Subcutaneous abdominal adipose tissue (tissue), 5 donors: ENCODE results near the gene CH25H.
"Not testable (repeated sequence)": the region's sequence is repeated elsewhere in the genome, so short reads cannot be mapped to it uniquely, and the experiment has no call there.

Source experiments
- H3K27ac ChIP-seq: one replicate; pipeline ENCODE4 v1.7.0; 2013; ENCODE audit warnings: low read depth, mild to moderate bottlenecking, inconsistent platforms, low read length, moderate library complexity
- H3K27me3 ChIP-seq, 5 donors: one replicate each; pipeline ENCODE4 v1.7.0; 2013; ENCODE audit warnings: low read length in 5 of 5, inconsistent platforms in 1 of 5; ENCODE audit not compliant: control insufficient read depth in 5 of 5, insufficient read depth in 4 of 5
- H3K36me3 ChIP-seq, 5 donors: one replicate each; pipeline ENCODE4 v1.7.0; 2013; ENCODE audit warnings: low read length in 5 of 5; ENCODE audit not compliant: control insufficient read depth in 5 of 5, insufficient read depth in 5 of 5
- H3K4me1 ChIP-seq, 5 donors: one replicate each; pipeline ENCODE4 v1.7.0; 2013; ENCODE audit warnings: low read length in 5 of 5, mild to moderate bottlenecking in 3 of 5, moderate library complexity in 1 of 5; ENCODE audit not compliant: control insufficient read depth in 5 of 5, insufficient read depth in 5 of 5
- H3K4me3 ChIP-seq, 5 donors: one replicate each; pipeline ENCODE4 v1.7.0; 2013; ENCODE audit warnings: low read length in 5 of 5, low read depth in 1 of 5
- H3K9ac ChIP-seq, 5 donors: one replicate each; pipeline ENCODE4 v1.7.0; 2013; ENCODE audit warnings: low read length in 5 of 5, mild to moderate bottlenecking in 4 of 5, moderate library complexity in 3 of 5
- H3K9me3 ChIP-seq, 5 donors: one replicate each; pipeline ENCODE4 v1.7.0; 2013; ENCODE audit warnings: low read length in 5 of 5; ENCODE audit not compliant: control insufficient read depth in 5 of 5
- donor health status: healthy.
- donor health status: healthy.
- donor health status: healthy.
- donor health status: healthy.
- donor health status: healthy.

The CH25H gene

DNA sequence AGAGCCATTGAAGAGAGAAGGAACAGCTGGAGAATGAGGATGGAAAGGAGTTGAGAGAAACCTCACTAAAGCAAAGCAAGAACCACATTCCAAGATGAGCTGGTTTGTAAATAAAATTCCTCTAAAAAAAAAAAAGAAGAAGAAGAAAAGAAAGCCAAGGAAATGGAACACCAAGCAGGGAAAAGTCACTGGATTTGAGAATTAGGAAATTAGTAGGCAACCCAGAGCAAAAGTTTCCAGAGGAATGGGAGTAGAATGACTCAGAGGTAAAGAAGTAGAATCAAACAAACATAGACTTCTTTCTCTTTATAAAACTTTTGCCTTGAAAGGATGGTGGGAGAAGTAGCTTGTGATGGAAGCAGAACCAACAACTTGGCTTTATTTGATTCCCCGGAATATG lies 3.9 kb downstream of the CH25H start:
- H3K27me3 ChIP-seq = peaks cover 0 to 10% (median 0%) of the 10 kb centered on the region in 5 donors

DNA sequence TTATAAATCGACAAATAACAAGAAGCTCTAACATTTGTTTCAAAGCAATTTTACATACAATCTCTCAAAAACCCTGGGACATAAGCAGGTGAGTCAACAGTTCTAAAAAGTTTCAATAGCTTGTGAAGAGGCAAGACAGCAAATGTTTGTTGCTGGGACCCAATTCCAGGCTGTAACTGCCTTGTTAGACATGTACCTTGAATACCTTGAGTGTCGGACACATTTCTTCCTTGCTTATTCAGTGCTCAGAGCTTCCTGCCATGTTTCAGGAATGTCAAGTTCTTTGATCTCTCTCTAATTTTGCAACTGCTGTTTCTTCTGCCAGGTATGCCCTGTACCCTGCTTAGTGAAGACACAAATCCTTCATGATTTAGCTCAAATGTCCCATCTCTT lies 5.1 kb downstream of the CH25H start:
- no peak overlapping the region for H3K9ac ChIP-seq
- no peak overlapping the region for H3K4me3 ChIP-seq
- no peak overlapping the region for H3K27ac ChIP-seq
- H3K36me3 ChIP-seq = no peaks in the 10 kb centered on the region
- H3K4me1 ChIP-seq = peaks cover 2 to 8% (median 8%) of the 10 kb centered on the region in 5 donors
- H3K9me3 ChIP-seq = no peaks in the 10 kb centered on the region
- H3K27me3 ChIP-seq = peaks cover 0 to 10% (median 0%) of the 10 kb centered on the region in 5 donors

More for the DNA sequence above, 3.9 kb downstream of the CH25H start:
- Histone ChIP-seq H3K9me3 (no peaks in the 10 kb centered on the region), H3K4me3 (no peak overlapping the region), H3K9ac (no peak overlapping the region), H3K4me1 (peaks cover 2 to 20% (median 17%) of the 10 kb centered on the region in 5 donors), H3K36me3 (no peaks in the 10 kb centered on the region), H3K27ac (no peak overlapping the region)

DNA sequence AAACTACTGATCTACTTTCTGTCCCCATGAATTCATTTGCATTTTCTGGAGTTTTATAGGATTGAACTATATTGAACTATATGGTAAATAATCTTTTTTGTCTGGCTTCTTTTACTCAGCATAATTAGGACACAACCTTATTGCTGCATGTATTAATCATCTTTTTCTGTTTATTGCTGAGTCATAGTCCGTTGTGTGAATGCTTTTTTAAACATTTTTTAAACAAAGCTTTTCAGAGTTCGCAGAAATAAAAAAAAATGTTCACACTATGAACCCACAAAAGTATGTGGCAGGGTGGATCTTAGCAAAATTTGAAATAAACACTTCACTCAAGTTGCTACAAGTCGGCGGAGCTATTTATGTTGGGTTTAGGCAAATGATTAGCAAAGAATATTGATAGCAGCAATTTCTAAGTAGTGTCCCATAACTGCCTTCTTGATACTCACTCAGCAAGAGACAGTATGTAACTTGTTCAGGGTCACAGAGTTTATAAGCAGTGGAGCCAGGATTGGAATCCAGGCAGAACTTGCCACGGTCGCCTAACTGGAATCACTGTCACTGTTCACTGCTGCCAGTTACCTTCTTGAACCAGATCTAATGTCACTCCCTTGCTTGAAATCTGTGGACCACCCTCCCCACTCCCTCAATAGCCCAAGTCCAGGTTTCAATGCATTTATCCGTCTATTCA lies 5.6 kb downstream of the CH25H start:
- no peak overlapping the region for H3K9ac ChIP-seq
- H3K4me3 ChIP-seq = no peak overlapping the region
- H3K27me3 ChIP-seq = peaks cover 0 to 5% (median 0%) of the 10 kb centered on the region in 5 donors
- no peaks in the 10 kb centered on the region for H3K9me3 ChIP-seq
- H3K36me3 ChIP-seq = no peaks in the 10 kb centered on the region
- no peak overlapping the region for H3K27ac ChIP-seq
- peaks cover under 1 to 3% (median 2%) of the 10 kb centered on the region in 5 donors for H3K4me1 ChIP-seq

DNA sequence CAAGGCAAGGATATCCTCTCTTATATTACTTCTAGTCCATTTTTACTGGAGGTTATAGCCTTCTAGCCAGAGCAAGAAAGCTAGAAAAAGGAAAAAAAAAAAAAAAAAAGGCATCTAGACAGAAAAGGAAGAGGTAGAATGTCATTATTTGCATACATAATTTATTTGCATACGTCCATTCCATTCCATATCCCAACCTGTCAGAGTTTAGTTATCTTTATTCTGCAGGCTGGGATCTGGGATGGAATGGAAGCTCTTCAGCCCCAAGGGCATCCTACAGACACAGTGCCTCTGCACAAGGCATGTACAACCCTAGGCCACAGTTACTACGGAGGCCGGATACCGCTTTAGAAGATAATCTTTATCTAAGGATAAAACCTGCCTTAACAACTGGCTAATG lies 9.6 kb downstream of the CH25H start:
- no peaks in the 10 kb centered on the region for H3K9me3 ChIP-seq
- H3K27ac ChIP-seq = no peak overlapping the region
- H3K9ac ChIP-seq = no peak overlapping the region
- H3K27me3 ChIP-seq = no peaks in the 10 kb centered on the region
- no peaks in the 10 kb centered on the region for H3K36me3 ChIP-seq
- no peak overlapping the region for H3K4me3 ChIP-seq
- no peaks in the 10 kb centered on the region for H3K4me1 ChIP-seq

DNA sequence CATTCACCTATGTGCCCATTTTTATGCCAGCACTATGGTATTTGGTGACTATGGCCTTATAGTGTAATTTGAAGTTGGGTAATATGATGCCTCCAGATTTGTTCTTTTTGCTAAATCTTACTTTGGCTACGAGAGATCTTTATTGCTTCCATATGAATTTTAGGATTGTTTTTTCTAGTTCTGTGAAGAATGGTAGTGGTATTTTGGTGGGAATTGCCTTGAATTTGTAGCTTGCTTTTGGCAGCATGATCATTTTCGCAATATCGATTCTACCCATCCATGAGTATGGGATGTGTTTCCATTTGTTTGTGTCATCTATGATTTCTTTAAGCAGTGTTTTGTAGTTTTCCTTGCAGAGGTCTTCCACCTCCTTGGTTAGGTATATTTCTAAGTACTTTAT lies 15.8 kb downstream of the CH25H start:
- not testable (repeated sequence) for H3K36me3 ChIP-seq, H3K9me3 ChIP-seq, H3K4me1 ChIP-seq, H3K27ac ChIP-seq, H3K4me3 ChIP-seq, H3K27me3 ChIP-seq, H3K9ac ChIP-seq

DNA sequence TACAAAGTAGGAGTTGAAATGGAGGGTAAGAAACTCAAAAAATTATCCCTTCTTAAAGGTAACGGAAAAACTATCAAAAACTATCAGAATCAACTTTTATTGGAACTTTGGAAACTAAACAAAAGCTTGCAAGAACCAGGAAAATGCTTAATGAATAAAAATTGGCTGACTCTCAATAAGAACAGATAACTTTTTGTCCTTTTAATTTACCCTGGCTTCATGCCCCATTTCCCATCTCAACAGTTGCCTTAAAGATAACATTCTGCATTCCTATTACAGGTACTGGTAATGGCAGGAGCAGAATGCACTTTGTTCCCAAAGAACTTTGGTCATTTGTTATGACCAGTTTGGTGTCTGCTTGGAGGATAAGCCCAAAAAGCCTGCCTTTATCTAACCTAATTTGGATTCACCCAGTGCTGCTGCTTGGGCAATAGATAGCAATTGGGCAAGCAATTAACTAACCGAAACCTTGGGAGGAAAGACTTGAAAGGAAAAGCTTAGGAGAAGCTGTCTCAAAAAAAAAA lies 17.8 kb downstream of the CH25H start:
- H3K27me3 ChIP-seq = no peaks in the 10 kb centered on the region
- no peak overlapping the region for H3K4me3 ChIP-seq
- H3K4me1 ChIP-seq = peaks cover 0 to 2% (median 0%) of the 10 kb centered on the region in 5 donors
- no peak overlapping the region for H3K9ac ChIP-seq
- no peaks in the 10 kb centered on the region for H3K36me3 ChIP-seq
- H3K9me3 ChIP-seq = no peaks in the 10 kb centered on the region
- H3K27ac ChIP-seq = no peak overlapping the region

DNA sequence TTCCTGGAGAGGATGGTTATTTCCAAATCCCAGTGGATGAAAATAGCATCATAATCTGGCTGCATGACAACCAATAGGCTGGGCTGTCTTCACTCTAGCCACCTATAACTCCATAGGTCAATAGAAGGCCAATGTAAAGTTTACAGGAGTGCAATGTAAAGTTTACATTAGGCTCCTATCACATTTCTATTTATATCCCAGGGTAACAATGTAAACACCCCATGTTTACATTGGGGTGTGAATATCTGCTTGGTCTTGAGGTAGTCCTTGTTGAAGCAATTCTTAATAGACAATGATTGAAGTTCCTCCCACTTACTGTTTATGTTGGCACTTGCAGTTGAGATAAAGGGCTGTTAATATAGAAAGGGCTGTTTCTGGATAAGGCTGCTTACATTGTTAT lies 21.5 kb downstream of the CH25H start:
- H3K4me3 ChIP-seq = no peak overlapping the region
- H3K27ac ChIP-seq = no peak overlapping the region
- H3K27me3 ChIP-seq = no peaks in the 10 kb centered on the region
- H3K9me3 ChIP-seq = peaks cover 0 to 2% (median 0%) of the 10 kb centered on the region in 5 donors
- no peak overlapping the region for H3K9ac ChIP-seq
- peaks cover 0 to 2% (median 0%) of the 10 kb centered on the region in 5 donors for H3K4me1 ChIP-seq
- H3K36me3 ChIP-seq = no peaks in the 10 kb centered on the region

DNA sequence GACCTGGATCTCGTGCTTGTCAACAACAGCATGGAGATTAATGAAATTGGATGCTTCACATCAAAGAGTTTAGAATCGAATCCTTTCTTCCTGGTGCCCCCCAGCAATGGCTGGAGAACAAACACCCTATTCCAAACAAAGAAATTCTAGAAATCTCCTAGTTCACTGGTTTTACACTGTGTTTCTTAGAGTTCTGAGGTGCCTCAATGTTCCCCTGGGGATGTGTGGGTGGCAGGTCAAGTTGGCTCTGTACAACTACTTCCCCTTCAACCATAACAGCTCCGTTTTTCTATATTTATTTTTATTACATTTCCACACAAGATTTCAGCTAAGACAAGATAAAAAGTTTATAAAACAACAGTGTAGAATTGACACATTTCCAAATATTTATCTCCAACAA lies 22.5 kb downstream of the CH25H start:
- Histone ChIP-seq H3K27me3 (no peaks in the 10 kb centered on the region), H3K36me3 (no peaks in the 10 kb centered on the region), H3K9ac (no peak overlapping the region), H3K4me1 (peaks cover 0 to 2% (median 0%) of the 10 kb centered on the region in 5 donors), H3K4me3 (no peak overlapping the region), H3K27ac (no peak overlapping the region), H3K9me3 (peaks cover 0 to 6% (median 5%) of the 10 kb centered on the region in 5 donors)

DNA sequence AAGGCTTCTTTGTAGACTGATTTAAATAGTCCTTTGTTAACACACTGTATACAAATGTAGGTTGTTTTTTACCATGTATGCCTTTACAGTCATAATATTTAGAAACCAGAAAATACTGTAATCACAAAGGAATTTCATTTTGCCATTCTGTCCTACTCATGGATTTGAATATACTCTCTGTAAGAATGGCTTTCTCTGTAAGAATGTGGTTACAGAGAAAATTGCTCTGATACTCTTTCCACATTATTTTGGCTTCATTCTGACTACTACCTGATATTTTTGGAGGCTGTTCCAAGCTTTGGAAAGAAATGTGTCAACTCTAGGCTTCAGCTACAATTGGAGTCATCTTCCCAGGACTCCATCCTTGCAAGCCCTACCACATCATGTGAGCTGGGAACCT lies 23.5 kb downstream of the CH25H start:
- H3K4me1 ChIP-seq = no peaks in the 10 kb centered on the region
- no peak overlapping the region for H3K4me3 ChIP-seq
- H3K27ac ChIP-seq = no peak overlapping the region
- peaks cover 0 to 6% (median 5%) of the 10 kb centered on the region in 5 donors for H3K9me3 ChIP-seq
- H3K36me3 ChIP-seq = no peaks in the 10 kb centered on the region
- no peak overlapping the region for H3K9ac ChIP-seq
- no peaks in the 10 kb centered on the region for H3K27me3 ChIP-seq

DNA sequence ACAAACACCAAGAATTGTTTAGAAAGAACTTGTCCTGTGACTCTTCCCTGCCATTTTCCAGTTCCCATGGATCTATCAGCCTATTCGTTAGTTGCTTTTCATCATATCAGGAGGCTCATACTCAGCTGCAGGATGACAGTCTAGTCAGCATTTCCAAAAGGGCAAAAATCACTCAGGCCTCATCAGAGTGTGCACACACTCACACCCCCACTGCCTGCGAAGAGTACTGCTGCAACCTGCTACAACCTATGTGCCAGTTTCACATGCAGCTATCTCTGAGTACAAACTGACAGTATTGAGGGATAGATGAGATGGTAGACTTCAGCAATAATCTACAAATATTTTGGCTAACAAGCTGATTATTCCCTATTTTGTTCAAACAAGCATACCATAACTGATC lies 24.2 kb downstream of the CH25H start:
- Histone ChIP-seq H3K27me3 (no peaks in the 10 kb centered on the region), H3K4me1 (no peaks in the 10 kb centered on the region)

More for the DNA sequence above, 24.2 kb downstream of the CH25H start:
- H3K4me3 ChIP-seq = no peak overlapping the region
- no peak overlapping the region for H3K27ac ChIP-seq
- no peak overlapping the region for H3K9ac ChIP-seq
- H3K9me3 ChIP-seq = peaks cover 0 to 6% (median 5%) of the 10 kb centered on the region in 5 donors
- no peaks in the 10 kb centered on the region for H3K36me3 ChIP-seq
